Activated CD4-positive, alpha-beta T cell treated with anti-CD3 and anti-CD28 coated beads, Interleukin-2, Interleukin-6, amounts not matched to agents 100 ng/mL and 50 ng/mL, durations not matched to agents 16 hours and 8 hours (primary cell): ENCODE measurements around the gene CCDC102B.
"Not testable (repeated sequence)": the region's sequence is repeated elsewhere in the genome, so short reads cannot be mapped to it uniquely, and the experiment has no call there.

Experiments used
- DNase-seq: peaks from one replicate; pipeline ENCODE4 v3.0.0-alpha.2; 2020

CCDC102B gene

GRCh38 chr18:68797871-68798270, at the start of gene CCDC102B:
Gene CCDC102B (plus strand): TSS chr18:68798080. CDS start chr18:68836764, 38,684 bp downstream.
- no peak for DNase-seq

GRCh38 chr18:68757126-68757525, 40.8 kb upstream of the CCDC102B start:
- DNase-seq, result no peak

- no peak for DNase-seq
Observed at GRCh38 chr18:68759308-68759707, 38.6 kb upstream of the CCDC102B start.

- no peak for DNase-seq
Observed at GRCh38 chr18:68763083-68763482, 34.8 kb upstream of the CCDC102B start.

- no peak for DNase-seq
Observed at GRCh38 chr18:68764016-68764415, 33.9 kb upstream of the CCDC102B start.

- no peak for DNase-seq
Observed at GRCh38 chr18:68766433-68766832, 31.4 kb upstream of the CCDC102B start.

GRCh38 chr18:68769461-68769860, 28.4 kb upstream of the CCDC102B start:
- DNase-seq, result no peak

GRCh38 chr18:68772268-68772667, 25.6 kb upstream of the CCDC102B start:
- no peak for DNase-seq

- no peak for DNase-seq
Observed at GRCh38 chr18:68778280-68778886, 19.5 kb upstream of the CCDC102B start.

GRCh38 chr18:68779169-68779568, 18.7 kb upstream of the CCDC102B start:
- no peak for DNase-seq

GRCh38 chr18:68780802-68781635, 16.9 kb upstream of the CCDC102B start:
- DNase-seq, result no peak

- no peak for DNase-seq
Observed at GRCh38 chr18:68783506-68783905, 14.4 kb upstream of the CCDC102B start.

- DNase-seq, result no peak
Observed at GRCh38 chr18:68784071-68784470, 13.8 kb upstream of the CCDC102B start.

GRCh38 chr18:68790290-68790689, 7.6 kb upstream of the CCDC102B start:
- DNase-seq, result not testable (repeated sequence)

GRCh38 chr18:68791801-68792200, 6.1 kb upstream of the CCDC102B start:
- DNase-seq, result no peak

GRCh38 chr18:68793951-68794350, 3.9 kb upstream of the CCDC102B start:
- DNase-seq, result no peak

- no peak for DNase-seq
Observed at GRCh38 chr18:68796936-68797690, 767 bp upstream of the CCDC102B start.

GRCh38 chr18:68800075-68800474, 2.2 kb downstream of the CCDC102B start:
- DNase-seq, result no peak

GRCh38 chr18:68803356-68803755, 5.5 kb downstream of the CCDC102B start:
- DNase-seq, result no peak

- DNase-seq, result no peak
Observed at GRCh38 chr18:68817584-68817983, 19.7 kb downstream of the CCDC102B start.

- no peak for DNase-seq
Observed at GRCh38 chr18:68818584-68818983, 20.7 kb downstream of the CCDC102B start.

GRCh38 chr18:68822926-68823325, 25.0 kb downstream of the CCDC102B start:
- no peak for DNase-seq

- no peak for DNase-seq
Observed at GRCh38 chr18:68826121-68826520, 28.2 kb downstream of the CCDC102B start.
